HepG2 (cell line): ENCODE measurements around the gene SECTM1. TPM values are rescaled to one million over a fixed set of nuclear protein-coding genes. Genes with fewer than 3 reads are reported as not detected.

Source experiments
- CCDC6 ChIP-seq: sonication (generic); formaldehyde crosslinking; IDR thresholded peaks from 2 replicates; pipeline ENCODE4 v1.8.1; 2022; ENCODE audit warnings: mild to moderate bottlenecking, missing genetic modification reagents, moderate library complexity
- FIP1L1 ChIP-seq: fragments of 200-400 bp; formaldehyde crosslinking; IDR thresholded peaks from 2 replicates; pipeline ENCODE4 v1.6.1; 2018; ENCODE audit warnings: low read depth, mild to moderate bottlenecking, low read length, moderate library complexity, borderline replicate concordance; ENCODE audit not compliant: insufficient read depth
- FOSL2 ChIP-seq: sonication (generic); formaldehyde crosslinking; IDR thresholded peaks from 2 replicates; pipeline ENCODE4 v1.4.0; 2020; ENCODE audit warnings: missing genetic modification reagents
- GTF2F1 ChIP-seq: fragments of 150-350 bp; IDR thresholded peaks from 2 replicates; pipeline ENCODE4 v1.6.1; 2014; ENCODE audit warnings: low read length
- HDAC2 ChIP-seq: sonication (generic); formaldehyde crosslinking; IDR thresholded peaks from 2 replicates; pipeline ENCODE4 v1.4.0; 2020; ENCODE audit warnings: missing genetic modification reagents
- IKZF1 ChIP-seq: fragments of 450-650 bp; IDR thresholded peaks from 2 replicates; pipeline ENCODE4 v1.7.1; 2016
- KDM3A ChIP-seq: IDR thresholded peaks from 2 replicates; pipeline ENCODE4 v1.6.1; 2018; ENCODE audit warnings: low read depth, missing compliant biosample characterization
- MIXL1 ChIP-seq: IDR thresholded peaks from 2 replicates; pipeline ENCODE4 v1.6.1; 2016
- MLLT10 ChIP-seq: sonication (generic); formaldehyde crosslinking; IDR thresholded peaks from 2 replicates; pipeline ENCODE4 v1.4.0; 2020; ENCODE audit warnings: missing genetic modification reagents
- SMARCE1 ChIP-seq: fragments of 450-650 bp; IDR thresholded peaks from 2 replicates; pipeline ENCODE4 v1.6.1; 2017; ENCODE audit warnings: borderline replicate concordance
- ZNF10 ChIP-seq: sonication (generic); formaldehyde crosslinking; IDR thresholded peaks from 2 replicates; pipeline ENCODE4 v1.4.0; 2020; ENCODE audit warnings: mild to moderate bottlenecking, low read depth, missing genetic modification reagents, borderline replicate concordance
- ZNF101 ChIP-seq: sonication (generic); formaldehyde crosslinking; IDR thresholded peaks from 2 replicates; pipeline ENCODE4 v1.4.0; 2020; ENCODE audit warnings: mild to moderate bottlenecking, low read depth, missing genetic modification reagents, borderline replicate concordance
- ZNF3 ChIP-seq: IDR thresholded peaks from 2 replicates; pipeline ENCODE4 v1.7.0; 2017; ENCODE audit warnings: inconsistent platforms
- ZNF350 ChIP-seq: sonication (generic); formaldehyde crosslinking; IDR thresholded peaks from 2 replicates; pipeline ENCODE4 v1.4.0; 2020; ENCODE audit warnings: mild to moderate bottlenecking, low read depth, missing genetic modification reagents, borderline replicate concordance
- ZNF383 ChIP-seq: sonication (generic); formaldehyde crosslinking; IDR thresholded peaks from 2 replicates; pipeline ENCODE4 v1.4.0; 2020; ENCODE audit warnings: missing genetic modification reagents, mild to moderate bottlenecking, borderline replicate concordance
- ZNF543 ChIP-seq: sonication (generic); formaldehyde crosslinking; IDR thresholded peaks from 2 replicates; pipeline ENCODE4 v1.4.0; 2020; ENCODE audit warnings: mild to moderate bottlenecking, missing genetic modification reagents
- polyA plus RNA-seq, 8 experiments: library from polyadenylated mRNA; depleted of rRNA in 3 of 8; stranded (reverse) in 7 of 8; unstranded in 1 of 8; fragments of >200 nt; fragmentation: Illumina TruSeq in 4 of 8; extraction: Trizol in 4 of 8; gene quantifications; 2 replicates each; pipeline versions ENCODE4 v1.2.1 to v1.2.3, GENCODE V29; 2011 to 2016; ENCODE audit warnings: low read depth in 4 of 8, missing spikeins in 1 of 8, mixed read lengths in 1 of 8; ENCODE audit not compliant: insufficient read depth in 1 of 8
- total RNA-seq, 5 experiments: library from RNA; depleted of rRNA; stranded (reverse); fragments of >200 nt; fragmentation: Illumina TruSeq; extraction: Trizol; gene quantifications; 2 replicates each; pipeline ENCODE4 v1.2.3, GENCODE V29; 2016; ENCODE audit warnings: low read depth in 1 of 5
- TF ChIP-seq, protein P1 (sequence below): sonication (generic); formaldehyde crosslinking; conservative IDR thresholded peaks from 2 replicates; pipeline ENCODE4 v1.4.0; 2020; ENCODE audit warnings: missing genetic modification reagents
- TF ChIP-seq, protein P2 (sequence below): sonication (generic); formaldehyde crosslinking; IDR thresholded peaks from 2 replicates; pipeline ENCODE4 v1.4.0; 2020; ENCODE audit warnings: mild to moderate bottlenecking, missing genetic modification reagents
- TF ChIP-seq, protein P3 (sequence below): IDR thresholded peaks from 2 replicates; pipeline ENCODE4 v1.6.1; 2016; ENCODE audit warnings: missing compliant biosample characterization, missing genetic modification reagents, borderline replicate concordance
- TF ChIP-seq, protein P4 (sequence below): sonication (generic); formaldehyde crosslinking; conservative IDR thresholded peaks from 2 replicates; pipeline ENCODE4 v1.8.0; 2022; ENCODE audit warnings: low read depth, missing genetic modification reagents
- TF ChIP-seq, protein P5 (sequence below): sonication (generic); formaldehyde crosslinking; IDR thresholded peaks from 2 replicates; pipeline ENCODE4 v1.4.0; 2020; ENCODE audit warnings: missing genetic modification reagents

SECTM1 gene
- total and polyA plus RNA-seq, 2 of the 13 experiments (the other 11 are each of a cell fraction or from before 2014, with no cell fraction given), result 3.5 to 5.3 TPM

DNA sequence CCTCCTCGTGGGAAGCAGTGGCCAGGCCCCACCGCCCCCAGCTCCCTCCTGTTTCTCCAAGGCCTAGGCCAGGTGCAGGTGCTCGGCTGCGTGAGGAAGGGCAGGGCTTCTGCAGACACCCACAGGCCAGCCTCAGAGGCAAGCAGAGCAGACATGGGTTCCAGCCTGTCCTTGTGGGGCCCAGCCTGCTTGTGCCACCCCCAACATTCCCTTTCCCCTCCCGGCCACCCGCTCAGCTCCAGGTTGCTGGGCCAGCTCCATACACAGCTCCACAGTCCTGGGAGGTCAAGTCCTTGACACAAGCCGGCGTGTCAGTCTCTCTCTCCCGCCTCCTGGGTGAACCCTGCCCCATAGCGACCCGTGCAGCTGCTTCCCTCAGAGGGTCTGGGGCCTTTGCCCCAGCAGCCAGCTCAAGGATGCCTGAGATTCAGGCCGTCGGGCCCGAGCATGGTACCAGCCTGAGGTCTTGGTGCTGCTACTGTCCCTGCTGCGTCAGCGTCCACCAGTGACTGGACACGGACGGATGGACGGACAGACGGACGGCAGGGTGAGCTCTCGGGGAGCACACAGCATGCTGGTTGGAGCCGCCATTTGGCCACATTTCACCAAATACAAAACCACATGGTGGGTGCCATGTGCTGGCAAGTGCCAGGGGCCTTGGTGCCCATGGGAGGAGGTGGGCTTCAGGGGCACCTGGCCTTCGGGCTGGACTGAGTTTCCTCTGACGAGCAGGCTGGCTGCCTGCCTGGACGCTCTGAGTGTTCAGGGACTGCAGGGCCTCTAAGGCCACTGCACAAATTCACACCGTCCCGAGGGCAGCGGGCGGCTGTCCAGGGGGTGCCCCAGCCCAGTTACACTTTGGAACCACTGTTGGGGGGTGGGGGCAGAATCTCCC is 8.0 kb downstream of the SECTM1 start (continued):
- TF ChIP-seq, protein P1, sequence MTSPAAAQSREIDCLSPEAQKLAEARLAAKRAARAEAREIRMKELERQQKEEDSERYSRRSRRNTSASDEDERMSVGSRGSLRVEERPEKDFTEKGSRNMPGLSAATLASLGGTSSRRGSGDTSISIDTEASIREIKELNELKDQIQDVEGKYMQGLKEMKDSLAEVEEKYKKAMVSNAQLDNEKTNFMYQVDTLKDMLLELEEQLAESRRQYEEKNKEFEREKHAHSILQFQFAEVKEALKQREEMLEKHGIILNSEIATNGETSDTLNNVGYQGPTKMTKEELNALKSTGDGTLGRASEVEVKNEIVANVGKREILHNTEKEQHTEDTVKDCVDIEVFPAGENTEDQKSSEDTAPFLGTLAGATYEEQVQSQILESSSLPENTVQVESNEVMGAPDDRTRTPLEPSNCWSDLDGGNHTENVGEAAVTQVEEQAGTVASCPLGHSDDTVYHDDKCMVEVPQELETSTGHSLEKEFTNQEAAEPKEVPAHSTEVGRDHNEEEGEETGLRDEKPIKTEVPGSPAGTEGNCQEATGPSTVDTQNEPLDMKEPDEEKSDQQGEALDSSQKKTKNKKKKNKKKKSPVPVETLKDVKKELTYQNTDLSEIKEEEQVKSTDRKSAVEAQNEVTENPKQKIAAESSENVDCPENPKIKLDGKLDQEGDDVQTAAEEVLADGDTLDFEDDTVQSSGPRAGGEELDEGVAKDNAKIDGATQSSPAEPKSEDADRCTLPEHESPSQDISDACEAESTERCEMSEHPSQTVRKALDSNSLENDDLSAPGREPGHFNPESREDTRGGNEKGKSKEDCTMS (CRISPR knock-in tag), result no peak
- TF ChIP-seq IKZF1 (no peak), ZNF543 (peak; percentile 93), ZNF383 (CRISPR knock-in tag) (peak; percentile 83; the same call in 1 of the 2 replicates), ZNF3 (no peak), KDM3A (peak; percentile 20; the same call in 1 of the 2 replicates), ZNF10 (no peak), MLLT10 (CRISPR knock-in tag) (no peak), FOSL2 (CRISPR knock-in tag) (peak; percentile 46), GTF2F1 (0 out of 2 replicates have a peak, but pooled peaks have one; percentile 60), MIXL1 (CRISPR knock-in tag) (no peak), HDAC2 (CRISPR knock-in tag) (peak; percentile 83), FIP1L1 (no peak), SMARCE1 (no peak), ZNF101 (no peak), ZNF350 (peak; percentile 52; the same call in 1 of the 2 replicates), CCDC6 (CRISPR knock-in tag) (no peak)
- TF ChIP-seq, protein P2, sequence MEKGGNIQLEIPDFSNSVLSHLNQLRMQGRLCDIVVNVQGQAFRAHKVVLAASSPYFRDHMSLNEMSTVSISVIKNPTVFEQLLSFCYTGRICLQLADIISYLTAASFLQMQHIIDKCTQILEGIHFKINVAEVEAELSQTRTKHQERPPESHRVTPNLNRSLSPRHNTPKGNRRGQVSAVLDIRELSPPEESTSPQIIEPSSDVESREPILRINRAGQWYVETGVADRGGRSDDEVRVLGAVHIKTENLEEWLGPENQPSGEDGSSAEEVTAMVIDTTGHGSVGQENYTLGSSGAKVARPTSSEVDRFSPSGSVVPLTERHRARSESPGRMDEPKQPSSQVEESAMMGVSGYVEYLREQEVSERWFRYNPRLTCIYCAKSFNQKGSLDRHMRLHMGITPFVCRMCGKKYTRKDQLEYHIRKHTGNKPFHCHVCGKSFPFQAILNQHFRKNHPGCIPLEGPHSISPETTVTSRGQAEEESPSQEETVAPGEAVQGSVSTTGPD (CRISPR knock-in tag), result no peak
- TF ChIP-seq, protein P3, sequence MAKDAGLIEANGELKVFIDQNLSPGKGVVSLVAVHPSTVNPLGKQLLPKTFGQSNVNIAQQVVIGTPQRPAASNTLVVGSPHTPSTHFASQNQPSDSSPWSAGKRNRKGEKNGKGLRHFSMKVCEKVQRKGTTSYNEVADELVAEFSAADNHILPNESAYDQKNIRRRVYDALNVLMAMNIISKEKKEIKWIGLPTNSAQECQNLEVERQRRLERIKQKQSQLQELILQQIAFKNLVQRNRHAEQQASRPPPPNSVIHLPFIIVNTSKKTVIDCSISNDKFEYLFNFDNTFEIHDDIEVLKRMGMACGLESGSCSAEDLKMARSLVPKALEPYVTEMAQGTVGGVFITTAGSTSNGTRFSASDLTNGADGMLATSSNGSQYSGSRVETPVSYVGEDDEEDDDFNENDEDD (CRISPR knock-in tag), result peak; percentile 68
- TF ChIP-seq, protein P4, sequence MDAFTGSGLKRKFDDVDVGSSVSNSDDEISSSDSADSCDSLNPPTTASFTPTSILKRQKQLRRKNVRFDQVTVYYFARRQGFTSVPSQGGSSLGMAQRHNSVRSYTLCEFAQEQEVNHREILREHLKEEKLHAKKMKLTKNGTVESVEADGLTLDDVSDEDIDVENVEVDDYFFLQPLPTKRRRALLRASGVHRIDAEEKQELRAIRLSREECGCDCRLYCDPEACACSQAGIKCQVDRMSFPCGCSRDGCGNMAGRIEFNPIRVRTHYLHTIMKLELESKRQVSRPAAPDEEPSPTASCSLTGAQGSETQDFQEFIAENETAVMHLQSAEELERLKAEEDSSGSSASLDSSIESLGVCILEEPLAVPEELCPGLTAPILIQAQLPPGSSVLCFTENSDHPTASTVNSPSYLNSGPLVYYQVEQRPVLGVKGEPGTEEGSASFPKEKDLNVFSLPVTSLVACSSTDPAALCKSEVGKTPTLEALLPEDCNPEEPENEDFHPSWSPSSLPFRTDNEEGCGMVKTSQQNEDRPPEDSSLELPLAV (CRISPR knock-in tag), result no peak
- TF ChIP-seq, protein P5, sequence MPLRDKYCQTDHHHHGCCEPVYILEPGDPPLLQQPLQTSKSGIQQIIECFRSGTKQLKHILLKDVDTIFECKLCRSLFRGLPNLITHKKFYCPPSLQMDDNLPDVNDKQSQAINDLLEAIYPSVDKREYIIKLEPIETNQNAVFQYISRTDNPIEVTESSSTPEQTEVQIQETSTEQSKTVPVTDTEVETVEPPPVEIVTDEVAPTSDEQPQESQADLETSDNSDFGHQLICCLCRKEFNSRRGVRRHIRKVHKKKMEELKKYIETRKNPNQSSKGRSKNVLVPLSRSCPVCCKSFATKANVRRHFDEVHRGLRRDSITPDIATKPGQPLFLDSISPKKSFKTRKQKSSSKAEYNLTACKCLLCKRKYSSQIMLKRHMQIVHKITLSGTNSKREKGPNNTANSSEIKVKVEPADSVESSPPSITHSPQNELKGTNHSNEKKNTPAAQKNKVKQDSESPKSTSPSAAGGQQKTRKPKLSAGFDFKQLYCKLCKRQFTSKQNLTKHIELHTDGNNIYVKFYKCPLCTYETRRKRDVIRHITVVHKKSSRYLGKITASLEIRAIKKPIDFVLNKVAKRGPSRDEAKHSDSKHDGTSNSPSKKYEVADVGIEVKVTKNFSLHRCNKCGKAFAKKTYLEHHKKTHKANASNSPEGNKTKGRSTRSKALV (CRISPR knock-in tag), result 0 out of 2 replicates have a peak, but pooled peaks have one; percentile 52
